H1 (cell line): ENCODE data around the gene KCMF1. TPM values are rescaled to one million over a fixed set of nuclear protein-coding genes. Genes with fewer than 3 reads are reported as not detected.

Experiments used
- CTCF ChIA-PET: fragments of 300-600 bp; sonication (Branson Sonifier 250); formaldehyde crosslinking; loops from one replicate; lab custom pipeline; 2021; ENCODE audit not compliant: partially characterized antibody; lab: Charles Lee
- POLR2A ChIA-PET: fragments of 300-600 bp; sonication (Branson Sonifier 250); formaldehyde crosslinking; loops from one replicate; lab custom pipeline; 2021; ENCODE audit warnings: inconsistent platforms; ENCODE audit not compliant: partially characterized antibody; lab: Charles Lee
- DNase-seq, 2 experiments: peaks; one replicate each; pipeline versions ENCODE4 v3.0.0 to v3.0.0-alpha.2; 2010 to 2022; ENCODE audit warnings: low spot score in 2 of 2, low read depth in 1 of 2, mixed read lengths in 1 of 2
- FAIRE-seq: peaks from 2 replicates; lab custom pipeline; 2011; peaks lifted over from hg19 to GRCh38; lab: Jason Lieb, UNC
- H2AFZ ChIP-seq: 2 replicates; pipeline ENCODE4 v1.8.1; 2012; ENCODE audit warnings: low read length, inconsistent platforms
- H2AK5ac ChIP-seq: 2 replicates; pipeline ENCODE4 v1.6.1; 2013; ENCODE audit warnings: low read depth, low read length
- H2BK120ac ChIP-seq: replicated peaks from 2 replicates; pipeline ENCODE3; 2013; ENCODE audit warnings: low read depth, low read length, inconsistent platforms
- H2BK12ac ChIP-seq: 2 replicates; pipeline ENCODE4 v1.6.1; 2013; ENCODE audit warnings: low read depth, low read length
- H2BK15ac ChIP-seq: 2 replicates; pipeline ENCODE4 v1.6.1; 2013; ENCODE audit warnings: low read length
- H2BK20ac ChIP-seq: 2 replicates; pipeline ENCODE4 v1.6.1; 2013; ENCODE audit warnings: low read length
- H2BK5ac ChIP-seq: 2 replicates; pipeline ENCODE4 v1.6.1; 2013; ENCODE audit warnings: low read depth, low read length
- H3K14ac ChIP-seq: 2 replicates; pipeline ENCODE4 v1.6.1; 2013; ENCODE audit warnings: inconsistent platforms; ENCODE audit not compliant: insufficient read length
- H3K18ac ChIP-seq: 2 replicates; pipeline ENCODE4 v1.6.1; 2013; ENCODE audit warnings: low read length; ENCODE audit errors: extremely low read depth
- H3K23ac ChIP-seq: 2 replicates; pipeline ENCODE4 v1.6.1; 2013; ENCODE audit warnings: inconsistent platforms; ENCODE audit not compliant: insufficient read length
- H3K23me2 ChIP-seq: 2 replicates; pipeline ENCODE4 v1.6.1; 2013; ENCODE audit warnings: low read depth, low read length
- H3K27ac ChIP-seq: 2 replicates; pipeline ENCODE4 v1.6.1; 2011; ENCODE audit warnings: low read depth, low read length, inconsistent platforms
- H3K27me3 ChIP-seq, 4 experiments: replicated peaks in 1 of 4; 1 replicate in 1 of 4; 2 replicates in 3 of 4; pipeline versions ENCODE4 v1.6.1 to v1.8.1; 2011 to 2013; ENCODE audit warnings: low read length in 3 of 4, mild to moderate bottlenecking in 3 of 4, inconsistent platforms in 2 of 4, mixed read lengths in 2 of 4, moderate library complexity in 1 of 4; ENCODE audit not compliant: control insufficient read depth in 3 of 4, insufficient read depth in 3 of 4; ENCODE audit errors: extremely low read depth in 1 of 4
- H3K36me3 ChIP-seq, 4 experiments: 2 replicates each; pipeline versions ENCODE4 v1.6.1 to v1.8.1; 2011 to 2013; ENCODE audit warnings: mild to moderate bottlenecking in 4 of 4, low read length in 3 of 4, moderate library complexity in 2 of 4, control low read depth in 1 of 4, inconsistent platforms in 1 of 4; ENCODE audit not compliant: insufficient read depth in 4 of 4, control insufficient read depth in 2 of 4
- H3K4ac ChIP-seq: replicated peaks from 2 replicates; pipeline ENCODE3; 2013; ENCODE audit warnings: low read length, low read depth, mixed read lengths, inconsistent platforms; ENCODE audit not compliant: insufficient read length
- H3K4me1 ChIP-seq, 4 experiments: replicated peaks in 1 of 4; 1 replicate in 1 of 4; 2 replicates in 3 of 4; pipeline versions ENCODE4 v1.6.1 to v1.8.1; 2011 to 2013; ENCODE audit warnings: low read length in 3 of 4, inconsistent platforms in 2 of 4, mixed read lengths in 1 of 4; ENCODE audit not compliant: insufficient read depth in 4 of 4, control insufficient read depth in 3 of 4
- H3K4me2 ChIP-seq, 2 experiments: 2 replicates each; pipeline versions ENCODE4 v1.6.1 to v1.8.1; 2011 to 2013; ENCODE audit warnings: low read depth in 2 of 2, low read length in 2 of 2, control low read depth in 1 of 2, inconsistent platforms in 1 of 2, mild to moderate bottlenecking in 1 of 2; ENCODE audit not compliant: insufficient read depth in 1 of 2
- H3K4me3 ChIP-seq, 4 experiments: fragments of 200-600, 300-600 bp in 1 of 4; sonication (generic), shearing (Covaris generic), sonication (Bioruptor Twin) in 1 of 4; 2 replicates each; pipeline versions ENCODE4 v1.5.1 to v1.8.1; 2011 to 2016; ENCODE audit warnings: low read length in 4 of 4, low read depth in 3 of 4, control low read depth in 2 of 4, inconsistent platforms in 2 of 4, mild to moderate bottlenecking in 2 of 4, mixed read lengths in 1 of 4, moderate library complexity in 1 of 4; ENCODE audit not compliant: insufficient read depth in 2 of 4; ENCODE audit errors: extremely low read depth in 1 of 4
- H3K56ac ChIP-seq: replicated peaks from 2 replicates; pipeline ENCODE3; 2013; ENCODE audit warnings: low read depth, mild to moderate bottlenecking, mixed read lengths, low read length, inconsistent platforms; ENCODE audit not compliant: insufficient read length
- H3K79me1 ChIP-seq: 2 replicates; pipeline ENCODE4 v1.6.1; 2013; ENCODE audit warnings: low read depth, low read length, control low read depth
- H3K79me2 ChIP-seq, 2 experiments: 2 replicates each; pipeline versions ENCODE4 v1.6.1 to v1.8.1; 2012 to 2013; ENCODE audit warnings: low read length in 2 of 2, mild to moderate bottlenecking in 2 of 2, inconsistent platforms in 1 of 2; ENCODE audit not compliant: insufficient read depth in 2 of 2, control insufficient read depth in 1 of 2
- H3K9ac ChIP-seq, 4 experiments: replicated peaks in 1 of 4; 1 replicate in 1 of 4; 2 replicates in 3 of 4; pipeline versions ENCODE4 v1.6.1 to v1.8.1; 2011 to 2013; ENCODE audit warnings: low read depth in 3 of 4, low read length in 3 of 4, control low read depth in 2 of 4, mild to moderate bottlenecking in 2 of 4, moderate library complexity in 2 of 4, inconsistent platforms in 1 of 4; ENCODE audit errors: extremely low read depth in 1 of 4
- H3K9me3 ChIP-seq, 2 experiments: 2 replicates each; pipeline versions ENCODE4 v1.6.1 to v1.8.1; 2012 to 2013; ENCODE audit warnings: mild to moderate bottlenecking in 2 of 2, moderate library complexity in 2 of 2, control low read depth in 1 of 2, inconsistent platforms in 1 of 2, low read depth in 1 of 2, low read length in 1 of 2, mixed read lengths in 1 of 2; ENCODE audit not compliant: insufficient read depth in 2 of 2
- H4K20me1 ChIP-seq, 2 experiments: replicated peaks in 1 of 2; 2 replicates each; pipeline versions ENCODE3 to v1.8.1; 2011 to 2013; ENCODE audit warnings: inconsistent platforms in 2 of 2, low read length in 2 of 2, mild to moderate bottlenecking in 1 of 2; ENCODE audit not compliant: insufficient read depth in 2 of 2, control insufficient read depth in 1 of 2
- H4K5ac ChIP-seq: 2 replicates; pipeline ENCODE4 v1.6.1; 2013; ENCODE audit warnings: low read length, low read depth, mixed read lengths, inconsistent platforms; ENCODE audit not compliant: insufficient read length
- H4K8ac ChIP-seq: 2 replicates; pipeline ENCODE4 v1.8.0; 2013; ENCODE audit warnings: mild to moderate bottlenecking, moderate library complexity, low read length, inconsistent platforms; ENCODE audit not compliant: insufficient read depth; ENCODE audit errors: extremely low read depth
- H4K91ac ChIP-seq: replicated peaks from 2 replicates; pipeline ENCODE3; 2013; ENCODE audit warnings: low read length, mixed read lengths, inconsistent platforms; ENCODE audit not compliant: insufficient read length
- ASH2L ChIP-seq: fragments of 200-600, 300-600 bp; sonication (generic); IDR thresholded peaks from one replicate; pipeline ENCODE4 v1.7.1; 2017; ENCODE audit warnings: low read length
- BACH1 ChIP-seq: IDR thresholded peaks from 2 replicates; pipeline ENCODE4 v1.6.1; 2012; ENCODE audit warnings: low read length, improper control_type of control experiment
- HDAC6 ChIP-seq: IDR thresholded peaks from one replicate; pipeline ENCODE4 v1.7.1; 2012; ENCODE audit warnings: low read depth, mild to moderate bottlenecking, inconsistent platforms, low read length, moderate library complexity
- MAFK ChIP-seq: IDR thresholded peaks from 2 replicates; pipeline ENCODE4 v1.6.1; 2012; ENCODE audit warnings: low read depth, mild to moderate bottlenecking, improper control_type of control experiment, low read length
- PHF8 ChIP-seq: fragments of 200-600 bp; sonication (generic); conservative IDR thresholded peaks from 2 replicates; pipeline ENCODE4 v1.7.1; 2012; ENCODE audit warnings: low read depth, mild to moderate bottlenecking, inconsistent platforms, low read length, moderate library complexity
- POLR2A ChIP-seq, 2 experiments: IDR thresholded peaks; 1 replicate in 1 of 2; 2 replicates in 1 of 2; pipeline ENCODE4 v1.6.1; 2011; ENCODE audit warnings: low read depth in 2 of 2, low read length in 2 of 2, mild to moderate bottlenecking in 2 of 2; ENCODE audit errors: control extremely low read depth in 1 of 2
- SAP30 ChIP-seq: fragments of 300-600 bp; sonication (generic); IDR thresholded peaks from 2 replicates; pipeline ENCODE4 v1.7.1; 2012; ENCODE audit warnings: low read length, moderate library complexity, mild to moderate bottlenecking, inconsistent platforms; ENCODE audit not compliant: insufficient read depth, insufficient replicate concordance
- TAF1 ChIP-seq: IDR thresholded peaks from 2 replicates; pipeline ENCODE4 v1.6.1; 2011; ENCODE audit warnings: mild to moderate bottlenecking, low read depth, low read length
- TAF7 ChIP-seq: optimal IDR thresholded peaks from 2 replicates; pipeline ENCODE3; 2011; ENCODE audit warnings: low read depth, mild to moderate bottlenecking, inconsistent platforms, low read length, moderate library complexity, borderline replicate concordance
- WGBS, 2 experiments: shearing (Covaris generic) in 1 of 2; methylation state at CpG; one replicate each; pipeline versions ENCODE4 v1.1.6 to v1.1.7; 2013 to 2015; ENCODE audit warnings: low lambda C conversion rate in 2 of 2, mixed read lengths in 2 of 2, inconsistent platforms in 1 of 2, low coverage in 1 of 2, missing lambda C conversion rate in 1 of 2; ENCODE audit not compliant: insufficient replicate concordance in 2 of 2, insufficient coverage in 1 of 2, insufficient read length in 1 of 2; ENCODE audit errors: extremely low coverage in 1 of 2, missing lambda C conversion rate in 1 of 2; 5-methylcytosine and 5-hydroxymethylcytosine counted together
- polyA plus RNA-seq, 7 experiments: library from polyadenylated mRNA; depleted of rRNA in 3 of 7; stranded (reverse) in 5 of 7; unstranded in 2 of 7; fragments of >200 nt in 5 of 7; fragments of 200-250 nt in 2 of 7; gene quantifications; 1 replicate in 5 of 7; 2 replicates in 1 of 7; 4 replicates in 1 of 7; pipeline versions ENCODE4 v1.2.1 to v1.2.3, GENCODE V29; 2011 to 2013; ENCODE audit warnings: missing spikeins in 2 of 7, mixed read lengths in 2 of 7
- total RNA-seq: library from RNA; stranded (reverse); fragmentation: NEBNext Ultra II Directional; extraction: Animal tissue kit (Norgen Biotek cat#: 25700); gene quantifications from 2 replicates; pipeline ENCODE4 v1.2.1, GENCODE V29; 2021

Gene KCMF1
- total and polyA plus RNA-seq, 2 of the 8 experiments (the other 6 are each of a cell fraction or from before 2014, with no cell fraction given) = 86.9 to 149 TPM

DNA sequence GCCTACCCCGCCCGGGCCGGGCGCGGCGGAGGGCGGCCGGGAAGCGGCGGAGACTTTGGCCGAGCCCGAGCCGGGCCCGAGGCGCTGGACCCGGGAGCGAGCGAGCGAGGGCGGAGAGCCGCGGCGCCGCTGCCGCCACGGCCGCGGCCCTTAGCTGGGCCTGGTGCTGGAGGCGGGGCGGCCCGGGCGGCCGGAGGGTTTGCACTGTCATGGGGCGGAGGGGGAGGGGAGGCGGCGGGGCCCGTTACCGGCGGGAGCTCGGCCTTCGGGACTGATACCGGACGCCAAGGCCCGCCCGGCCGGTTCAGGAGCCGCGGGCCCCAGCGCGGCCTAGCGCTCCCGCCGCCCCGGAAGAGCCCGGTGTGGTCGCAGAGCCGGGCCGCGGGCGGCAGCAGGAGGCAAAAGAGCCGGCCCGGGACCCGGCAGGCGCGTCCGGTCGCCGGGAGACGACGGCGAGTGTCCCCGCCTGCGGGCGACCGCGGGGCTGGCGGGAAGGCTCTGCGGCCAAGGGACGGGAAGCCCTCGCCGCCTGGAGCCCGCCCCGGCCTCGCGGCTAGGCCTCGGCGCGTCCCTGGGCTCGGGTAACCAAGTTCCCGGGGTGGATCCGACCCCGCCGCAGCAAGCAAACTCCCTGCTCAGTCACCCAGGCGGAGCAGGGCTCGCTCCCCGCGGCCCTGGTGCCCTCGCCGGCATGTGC, 697 bp downstream of the KCMF1 start:
- H3K23me2 ChIP-seq = peaks cover 7% of the 10 kb centered on the region; the same call in 1 of the 2 replicates
- peaks cover 57 to 90% of the 10 kb centered on the region in 2 experiments for H3K79me2 ChIP-seq
- H3K79me1 ChIP-seq = peaks cover 3% of the 10 kb centered on the region
- H3K36me3 ChIP-seq = peaks cover 0 to 7% (median 2%) of the 10 kb centered on the region in 4 experiments; a peak in 3 of 8 replicates
- DNase-seq (peak in 1 of 2 experiments; percentile 69), FAIRE-seq (no peak)
- peak overlapping the region; percentile 85 for H2BK5ac ChIP-seq
- H4K20me1 ChIP-seq = peaks cover 5 to 13% of the 10 kb centered on the region in 2 experiments
- H2AFZ ChIP-seq = no peak overlapping the region
- peak overlapping the region; percentile 91 for H4K5ac ChIP-seq
- peak overlapping the region; percentile 89 to 98 (median 94) for H3K9ac ChIP-seq
- H3K23ac ChIP-seq = no peak overlapping the region
- POLR2A ChIA-PET = interaction anchor here (0.8 to 12.0 kb wide), 11 partner anchors 10 to 154 kb away, joined by 3 to 288 read pairs (median 4); no protein-coding TSS in a partner anchor
- no peak overlapping the region for H3K14ac ChIP-seq
- H3K4ac ChIP-seq = no peak overlapping the region
- peak overlapping the region; percentile 56 to 75 for H3K4me2 ChIP-seq
- no peak overlapping the region for H2AK5ac ChIP-seq
- H2BK120ac ChIP-seq = no peak overlapping the region
- H3K18ac ChIP-seq = peak overlapping the region; percentile 89
- H3K9me3 ChIP-seq = no peaks in the 10 kb centered on the region
- H2BK20ac ChIP-seq = no peak overlapping the region
- peak overlapping the region; percentile 92; the same call in 1 of the 2 replicates for H4K8ac ChIP-seq
- peak overlapping the region; percentile 33; the same call in 1 of the 2 replicates for H2BK12ac ChIP-seq
- no peaks in the 10 kb centered on the region for H3K27me3 ChIP-seq
- TF ChIP-seq ASH2L (peak; percentile 56), MAFK (no peak), HDAC6 (no peak), BACH1 (no peak), TAF7 (peak; percentile 30), TAF1 (peak; percentile 52; the same call in 1 of the 2 replicates), SAP30 (no peak), POLR2A (IDR thresholded peaks at IDR 0.05; ENCODE audit: control extremely low read depth in 1 of 2, low read depth in 2 of 2, low read length in 2 of 2) (peak; percentile 29 to 44), PHF8 (peak; percentile 29)
- H4K91ac ChIP-seq = no peak overlapping the region
- H3K27ac ChIP-seq = peak overlapping the region; percentile 72
- peak overlapping the region; percentile 68 to 99 (median 84) for H3K4me3 ChIP-seq
- peaks cover 0 to 13% (median 9%) of the 10 kb centered on the region in 4 experiments; a peak in 5 of 7 replicates for H3K4me1 ChIP-seq
- peak overlapping the region; percentile 13 for H3K56ac ChIP-seq
- CTCF ChIA-PET = interaction anchor here (2.1 kb wide), 1 partner anchor 46 kb away, joined by 9 read pairs; no protein-coding TSS in a partner anchor
- 1% methylated on average over 55 of the region's 99 CpGs; no CpG with 5 or more reads in 1 of the 2 experiments for WGBS, 2 experiments
- H2BK15ac ChIP-seq = no peak overlapping the region
